ENCODE measurements around the gene TTC33.

The TTC33 gene

DNA sequence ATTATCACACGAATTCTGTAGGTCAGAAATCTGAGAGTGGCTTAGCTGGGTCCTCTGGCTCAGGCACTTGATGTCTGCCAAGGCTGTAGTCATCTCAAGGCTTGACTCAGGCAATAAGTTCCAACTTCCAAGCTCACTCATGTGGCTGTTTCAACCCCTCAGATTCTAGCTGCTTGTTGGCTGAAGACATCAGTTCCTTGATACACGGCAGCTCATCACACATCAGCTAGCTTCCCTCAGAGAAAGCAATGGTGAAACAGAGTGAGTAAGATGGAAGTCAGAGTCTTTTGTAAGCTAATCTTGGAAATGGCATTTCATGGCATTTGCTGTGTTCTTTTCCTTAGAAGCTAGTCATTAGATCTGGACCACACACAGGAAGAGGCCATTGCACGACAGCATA, 280.2 kb downstream of the TTC33 start:
- DNase-seq, result no peak

- DNase-seq, result no peak
These were observed 281.5 kb downstream of the TTC33 start for GRCh38 chr5:40474250-40474649.

GRCh38 chr5:40465416-40465815, 290.3 kb downstream of the TTC33 start:
- no peak for DNase-seq

DNA sequence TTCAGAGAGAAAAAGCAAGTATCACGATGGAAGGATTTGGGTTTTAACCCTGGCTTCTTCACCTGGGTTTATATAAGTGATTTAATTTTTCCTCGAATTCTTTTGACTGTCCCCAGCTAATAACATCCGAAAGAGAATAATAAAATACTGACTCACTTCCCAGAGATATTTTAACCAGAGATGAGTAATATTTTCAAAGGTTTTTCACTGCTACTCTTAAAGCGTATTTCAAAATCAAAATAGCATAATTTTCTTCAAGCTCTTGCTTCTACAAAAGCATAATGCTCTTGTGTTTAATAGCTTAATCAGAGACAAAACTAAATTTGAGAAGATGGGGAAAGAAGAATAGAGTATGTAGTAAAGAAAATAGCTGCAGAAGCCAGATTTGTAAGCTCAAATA, 291.2 kb downstream of the TTC33 start:
- no peak for DNase-seq

All from NCI-H2227 treated with DMSO at 0.1 percent for 48 hours (cell line).